Lung microvascular endothelial cell (primary cell): ENCODE data around the gene TMEM209. TPM values are rescaled to one million over a fixed set of nuclear protein-coding genes. Genes with fewer than 3 reads are reported as not detected.
"Not testable (repeated sequence)": the region's sequence is repeated elsewhere in the genome, so short reads cannot be mapped to it uniquely, and the experiment has no call there.

Source experiments
- DNase-seq, 2 donors: peaks; one replicate each; pipeline versions ENCODE4 v3.0.0 to v3.0.0-alpha.2; 2010; ENCODE audit warnings: low read depth in 2 of 2
- total RNA-seq: library from RNA; depleted of rRNA; stranded (reverse); fragments of >200 nt; gene quantifications from 2 replicates; pipeline ENCODE4 v1.2.1, GENCODE V29; 2014

TMEM209 gene
- total RNA-seq, 1 donor from 2014 or later = 5.4 TPM

DNA sequence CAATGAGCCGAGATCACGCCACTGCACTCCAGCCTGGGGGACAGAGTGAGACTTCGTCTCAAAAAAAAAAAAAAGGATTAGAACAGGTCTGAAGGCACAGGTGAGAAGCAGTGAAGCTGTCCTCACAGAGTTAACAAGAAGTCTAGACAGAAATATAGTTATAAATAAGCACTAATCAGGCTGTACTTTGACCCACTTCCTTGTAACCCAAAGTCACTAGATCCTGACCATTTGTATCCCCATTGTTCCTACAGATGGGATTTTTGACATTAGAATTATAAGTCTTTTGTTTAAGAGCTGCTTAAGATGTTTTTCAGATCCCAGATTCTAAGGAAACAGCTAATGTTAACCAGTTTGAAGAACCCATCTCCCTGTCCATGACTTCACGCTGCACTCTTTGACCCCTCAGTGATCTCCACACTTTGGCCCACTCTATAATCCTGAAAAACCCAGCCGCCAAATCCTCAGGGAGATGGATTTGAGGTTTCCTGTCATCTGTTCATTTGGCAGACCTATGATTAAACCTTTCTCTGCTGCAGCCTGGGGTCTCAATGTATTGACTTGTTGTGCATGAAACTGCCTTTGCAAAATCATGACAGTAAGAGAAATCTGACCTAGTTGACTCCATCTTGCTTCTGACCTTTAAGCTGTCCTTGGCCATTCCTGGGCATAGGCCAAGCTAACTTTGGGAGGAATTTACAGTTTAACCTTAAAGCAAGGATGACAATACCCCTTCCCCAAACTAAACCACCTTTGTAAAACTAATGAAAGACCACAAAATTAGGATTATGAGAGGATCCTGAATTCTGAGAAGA lies 13.8 kb upstream of the TMEM209 start:
- no peak for DNase-seq

- DNase-seq = no peak
Measured at GRCh38 chr7:130216750-130217149, 11.5 kb upstream of the TMEM209 start.

GRCh38 chr7:130216025-130216424 lies 10.8 kb upstream of the TMEM209 start:
- no peak for DNase-seq

GRCh38 chr7:130213828-130214227 lies 8.6 kb upstream of the TMEM209 start:
- no peak for DNase-seq

GRCh38 chr7:130210181-130210935 lies 5.2 kb upstream of the TMEM209 start:
- no peak for DNase-seq

DNA sequence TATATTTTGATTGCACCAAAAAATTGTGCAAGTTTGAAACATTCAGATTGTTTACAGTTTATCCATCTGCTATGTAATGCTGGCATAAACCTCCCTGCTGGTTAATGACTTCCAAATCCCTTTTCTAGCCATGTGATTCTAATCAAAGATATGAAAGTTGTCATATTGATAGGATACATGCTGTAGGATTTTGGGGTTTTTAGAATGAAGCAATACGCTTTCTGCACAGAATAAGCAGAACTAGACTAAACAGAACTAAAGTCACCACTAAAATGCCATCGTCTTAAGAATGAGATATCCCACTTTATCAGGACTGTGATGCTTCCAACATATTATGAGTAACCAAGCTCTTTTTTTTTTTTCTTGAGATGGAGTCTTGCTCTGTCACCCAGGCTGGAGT lies 3.3 kb upstream of the TMEM209 start:
- DNase-seq = no peak

DNA sequence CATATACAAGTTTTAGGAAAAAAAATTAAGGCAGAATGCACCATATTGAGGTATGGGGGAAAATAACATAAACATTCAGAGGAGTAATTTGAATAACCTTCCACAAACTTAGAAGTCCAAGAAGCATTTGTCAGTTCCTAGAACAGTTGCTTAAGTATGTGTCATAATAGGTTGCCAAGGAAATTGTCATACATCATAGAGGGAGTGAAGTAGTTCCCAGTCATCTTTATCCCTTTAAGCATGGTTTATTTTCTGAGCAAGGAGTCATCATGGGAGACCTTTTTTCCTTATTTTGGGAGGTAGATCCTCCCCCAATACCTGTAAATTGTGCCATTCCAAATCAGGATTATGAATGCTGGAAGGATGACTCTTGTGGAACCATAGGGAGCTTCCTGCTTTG lies 2.4 kb upstream of the TMEM209 start, which contains the start of gene SSMEM1:
Gene SSMEM1 (plus strand): TSS at position 219 of the 400 bp plus-strand sequence. CDS start 51 bp downstream, at position 270.
- DNase-seq = peak in 1 of 2 donors; percentile 71

- no peak for DNase-seq
Measured at GRCh38 chr7:130207033-130207432, 1.8 kb upstream of the TMEM209 start.

- no peak for DNase-seq
Measured at GRCh38 chr7:130201796-130202195, 3.4 kb downstream of the TMEM209 start.

- DNase-seq = no peak
Measured at GRCh38 chr7:130197094-130197493, 8.1 kb downstream of the TMEM209 start.

DNA sequence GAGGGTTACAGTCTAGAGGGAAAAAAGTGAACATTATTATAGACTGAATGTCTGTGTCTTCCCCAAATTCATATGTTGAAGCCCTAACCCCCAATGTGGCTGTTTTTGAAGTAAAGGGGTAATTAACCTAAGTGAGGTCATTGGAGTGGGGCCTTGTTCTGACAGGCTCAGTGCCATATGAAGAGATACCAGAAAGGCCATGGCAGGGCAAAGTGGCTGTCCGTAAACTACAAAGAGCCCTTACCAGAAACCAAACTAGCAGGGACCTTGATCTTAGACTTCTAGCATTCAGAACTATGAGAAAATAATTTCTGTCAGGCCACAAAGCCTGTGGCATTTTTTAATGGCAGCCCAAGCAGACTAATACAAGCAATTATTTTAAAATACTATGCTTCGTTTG lies 8.7 kb downstream of the TMEM209 start:
- DNase-seq = no peak

- no peak for DNase-seq
Measured at GRCh38 chr7:130195396-130195795, 9.8 kb downstream of the TMEM209 start.

GRCh38 chr7:130191791-130192190 lies 13.4 kb downstream of the TMEM209 start:
- no peak for DNase-seq

- DNase-seq = no peak
Measured at GRCh38 chr7:130189343-130189742, 15.9 kb downstream of the TMEM209 start.

DNA sequence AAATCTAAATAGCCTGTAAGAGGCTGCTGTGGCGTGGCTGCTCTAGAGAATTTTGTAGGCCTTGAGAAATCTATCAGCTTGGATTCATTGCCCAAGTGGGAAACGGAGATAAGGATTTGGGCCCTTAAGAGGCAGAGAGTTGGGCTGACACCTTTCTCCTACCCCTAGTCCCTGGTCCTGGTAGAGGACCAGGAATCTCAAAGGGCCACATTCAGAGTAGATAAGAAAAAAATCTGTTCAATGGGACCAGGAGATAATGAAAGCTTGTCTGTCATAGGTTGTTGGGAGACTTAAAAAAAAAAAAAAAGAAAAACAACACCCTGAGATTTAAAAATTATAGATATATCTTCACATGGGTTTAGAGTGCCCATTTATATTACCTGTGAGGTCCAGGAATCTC lies 17.8 kb downstream of the TMEM209 start:
- DNase-seq = no peak

- not testable (repeated sequence) for DNase-seq
Measured at GRCh38 chr7:130184349-130184748, 20.9 kb downstream of the TMEM209 start.

DNA sequence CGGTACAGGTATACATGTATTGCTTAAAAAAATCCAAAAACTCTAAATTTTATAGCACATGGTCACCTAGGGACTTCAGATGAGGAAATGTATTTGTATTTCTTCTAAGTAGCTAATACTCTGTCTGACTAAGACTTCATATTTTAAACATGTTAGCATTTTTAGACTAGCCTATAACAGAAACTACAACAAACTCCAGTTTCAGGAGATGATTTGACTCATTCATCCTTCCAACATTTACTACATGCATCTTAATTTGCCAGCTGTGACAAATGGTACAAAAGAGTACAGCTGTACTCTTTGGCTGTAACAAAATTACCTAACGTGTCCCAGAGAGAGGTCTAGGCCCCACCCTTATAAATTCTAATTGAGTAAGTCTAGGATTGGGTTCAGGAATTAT lies 22.2 kb downstream of the TMEM209 start:
- DNase-seq = no peak

DNA sequence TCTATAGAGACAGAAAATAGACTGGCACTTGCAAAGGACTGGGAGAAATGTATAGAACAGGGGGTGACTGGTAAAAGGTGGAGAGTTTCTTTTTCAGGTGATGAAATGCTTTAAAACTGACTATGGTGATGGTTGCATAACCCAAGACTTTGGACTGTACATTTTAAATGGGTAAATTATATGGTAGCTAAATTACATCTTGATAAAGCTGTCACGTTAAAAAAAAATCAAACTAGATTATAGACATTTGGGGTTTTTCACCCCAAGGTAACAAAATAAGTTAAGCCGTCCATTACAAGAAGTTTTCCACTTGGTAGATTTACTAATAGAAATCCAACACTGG lies 24.0 kb downstream of the TMEM209 start:
- no peak for DNase-seq

DNA sequence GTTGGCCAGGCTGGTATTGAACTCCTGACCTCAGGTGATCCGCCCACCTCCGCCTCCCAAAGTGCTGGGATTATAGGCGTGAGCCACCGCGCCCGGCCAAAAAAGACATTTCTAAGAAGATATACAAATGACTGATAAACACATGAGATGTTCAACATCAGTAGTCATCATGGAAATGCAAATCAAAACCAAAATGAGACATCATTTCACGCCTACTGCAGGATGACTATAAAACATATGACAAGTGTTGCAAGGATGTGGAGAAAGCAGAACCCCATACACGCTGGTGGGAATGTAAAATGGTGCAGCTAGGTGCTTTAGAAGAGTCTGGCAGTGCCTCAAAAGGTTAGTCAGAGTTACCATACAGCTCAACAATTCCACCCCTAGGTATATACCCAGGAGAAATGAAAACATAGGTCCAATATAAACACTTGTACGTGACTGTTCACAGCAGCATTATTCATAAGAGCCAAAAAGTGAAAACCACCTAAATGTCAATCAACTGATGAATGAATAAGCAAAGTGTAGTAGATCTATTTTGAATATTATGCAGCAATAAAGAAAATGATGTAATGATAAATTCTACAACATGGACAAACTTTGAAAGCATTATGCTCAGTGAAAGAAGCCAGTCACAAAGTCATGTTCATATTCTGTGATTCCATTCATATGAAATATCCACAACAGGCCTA lies 24.5 kb downstream of the TMEM209 start:
- DNase-seq = no peak

DNA sequence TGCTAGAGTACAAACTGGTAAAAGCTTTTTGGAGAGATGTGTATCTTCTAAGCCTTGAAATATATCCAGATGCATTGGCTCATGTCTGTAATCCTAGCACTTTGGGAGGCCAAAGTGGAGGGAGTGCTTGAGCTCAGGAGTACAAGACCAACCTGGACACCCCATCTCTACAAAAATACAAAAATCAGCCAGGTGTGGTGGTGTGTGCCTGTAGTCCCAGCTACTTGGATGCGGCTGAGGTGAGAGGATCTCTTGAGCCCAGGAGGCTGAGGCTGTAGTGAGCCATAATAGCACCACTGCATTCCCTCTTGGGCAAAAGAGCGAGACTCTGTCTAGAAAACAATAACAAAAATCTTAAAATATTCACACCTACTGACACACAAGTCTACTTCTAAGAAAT lies 25.6 kb downstream of the TMEM209 start:
- DNase-seq = no peak

DNA sequence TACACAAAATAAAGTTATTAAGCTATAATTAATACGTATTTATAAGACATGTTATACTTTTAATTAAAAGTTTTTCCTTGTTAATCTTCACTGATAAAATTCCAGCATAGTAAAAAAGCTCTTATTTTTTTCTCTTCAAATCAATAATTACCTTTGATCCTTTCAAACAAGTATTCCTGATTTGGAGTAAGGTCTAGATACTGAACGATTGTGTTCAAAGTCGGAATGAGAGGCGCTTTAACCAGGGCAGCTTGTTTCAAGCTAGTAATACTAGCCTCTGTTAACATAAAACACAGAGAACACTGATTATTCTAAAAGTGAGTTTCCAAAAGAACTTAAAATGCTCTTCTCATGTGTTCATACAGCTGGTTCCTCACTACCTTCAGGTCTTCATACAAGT lies 27.0 kb downstream of the TMEM209 start:
- no peak for DNase-seq

DNA sequence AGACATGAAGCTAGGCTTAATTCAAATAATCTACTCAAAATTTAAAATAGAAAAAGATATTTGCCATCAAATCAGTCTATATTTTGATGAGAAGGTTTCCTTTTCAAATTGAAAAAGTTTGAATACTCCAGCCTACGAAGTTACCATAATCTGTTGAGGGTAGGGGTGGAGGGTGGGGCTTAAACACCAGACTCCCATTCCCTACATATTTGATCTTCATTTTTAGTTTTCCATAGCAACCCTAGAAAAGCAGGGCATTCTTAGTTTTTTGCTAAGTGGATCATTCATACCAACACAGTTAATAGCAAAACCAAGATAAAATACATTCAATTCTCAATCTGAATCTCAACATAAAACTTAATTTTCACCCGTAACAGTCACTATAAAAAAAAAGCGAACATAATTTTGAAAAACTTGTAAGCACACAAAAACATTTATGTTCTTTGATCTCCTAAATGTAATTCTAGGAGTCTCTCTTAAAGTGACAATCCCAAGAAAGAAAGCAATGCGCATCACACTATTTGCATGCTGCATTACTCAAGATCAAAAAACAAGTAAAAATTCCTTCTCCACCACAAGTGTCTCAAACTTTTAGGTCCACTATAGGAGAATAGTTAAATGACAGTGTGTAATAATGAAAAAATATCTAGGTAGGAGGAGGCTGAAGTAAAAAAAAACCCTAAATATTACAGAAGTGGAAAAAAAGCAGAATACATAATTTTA lies 30.8 kb downstream of the TMEM209 start:
- DNase-seq = no peak
